PFSK-1 (cell line): ENCODE measurements around the gene NKX6-2.

Experiments used
- FOXP2 ChIP-seq: optimal IDR thresholded peaks from 2 replicates; pipeline ENCODE3; 2011; ENCODE audit warnings: borderline replicate concordance, control low read depth, inconsistent platforms; ENCODE audit not compliant: insufficient read depth; ENCODE audit errors: extremely low read length, extremely low read depth
- POLR2AphosphoS5 ChIP-seq: IDR thresholded peaks from 2 replicates; pipeline ENCODE4 v1.6.1; 2012; ENCODE audit warnings: low read depth, mild to moderate bottlenecking, control low read depth, low read length, moderate library complexity
- REST ChIP-seq, 2 experiments: IDR thresholded peaks; 2 replicates each; pipeline versions ENCODE4 v1.6.1 to v1.8.0; 2011 to 2012; ENCODE audit warnings: low read depth in 2 of 2, low read length in 2 of 2, control low read depth in 1 of 2, inconsistent platforms in 1 of 2, mild to moderate bottlenecking in 1 of 2, moderate library complexity in 1 of 2; ENCODE audit not compliant: insufficient read depth in 1 of 2
- SIN3A ChIP-seq: IDR thresholded peaks from 2 replicates; pipeline ENCODE4 v1.6.1; 2012; ENCODE audit warnings: mild to moderate bottlenecking, low read length, moderate library complexity, borderline replicate concordance; ENCODE audit not compliant: insufficient read depth
- TAF1 ChIP-seq: IDR thresholded peaks from 2 replicates; pipeline ENCODE4 v1.6.1; 2012; ENCODE audit warnings: low read length, control low read depth, borderline replicate concordance; ENCODE audit not compliant: insufficient read depth

Gene NKX6-2

DNA sequence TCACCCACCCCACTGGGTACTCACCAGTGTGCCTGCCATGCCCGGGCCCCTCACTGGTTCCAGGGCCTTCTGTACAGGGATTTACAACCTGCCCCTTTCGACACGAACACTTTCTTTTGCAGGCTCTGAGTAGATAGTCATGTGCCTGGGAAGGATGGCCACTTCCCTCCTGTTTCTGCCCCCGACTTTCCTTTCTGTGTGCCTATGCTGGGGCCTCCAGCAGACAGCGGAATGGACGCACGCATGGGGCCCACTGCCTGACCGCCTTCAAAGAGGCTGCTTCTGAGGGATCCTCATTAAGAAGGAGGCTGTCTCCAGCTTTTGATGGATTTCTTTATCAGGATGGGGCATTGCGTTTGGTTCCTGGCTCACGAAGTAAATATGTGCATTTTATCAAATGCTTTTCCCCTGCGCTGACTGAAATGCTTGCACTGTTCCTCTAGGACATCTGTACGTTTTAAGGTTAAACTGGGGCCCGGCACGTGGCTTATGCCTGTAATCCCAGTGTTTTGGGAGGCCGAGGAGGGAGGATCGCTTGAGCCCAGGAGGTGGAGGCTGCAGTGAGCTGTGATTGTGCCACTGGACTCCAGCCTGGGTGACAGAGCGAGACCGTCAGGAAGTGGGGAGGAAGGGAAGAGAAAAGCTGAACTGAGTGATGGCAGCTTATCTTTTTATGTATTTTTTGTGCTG lies 29.4 kb upstream of the NKX6-2 start:
- TF ChIP-seq TAF1: no peak
- TF ChIP-seq REST (IDR thresholded peaks at IDR 0.05; ENCODE audit: insufficient read depth in 1 of 2, low read depth in 2 of 2, low read length in 2 of 2): no peak

DNA sequence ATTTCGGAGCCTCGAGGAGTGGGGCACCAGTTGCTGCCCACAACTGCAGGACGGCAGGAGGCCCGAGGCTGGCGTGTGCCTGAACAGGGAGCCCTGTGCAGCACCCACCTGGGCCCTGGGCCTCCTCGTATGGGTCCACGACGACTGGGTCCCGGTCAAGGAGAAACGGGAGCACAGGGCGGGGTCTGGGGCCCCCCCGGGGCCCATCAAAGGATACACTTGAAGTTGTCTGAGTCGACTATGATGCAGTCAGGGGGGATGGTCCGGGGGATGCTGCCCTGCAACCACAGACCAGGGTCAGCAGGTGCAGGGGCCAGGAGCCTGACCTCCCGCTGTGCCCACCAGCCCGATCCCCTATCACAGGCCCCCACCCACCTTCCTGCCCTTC lies 28.5 kb upstream of the NKX6-2 start:
- TF ChIP-seq FOXP2 (no peak), SIN3A (no peak), REST (IDR thresholded peaks at IDR 0.05; ENCODE audit: insufficient read depth in 1 of 2, low read depth in 2 of 2, low read length in 2 of 2) (no peak), POLR2AphosphoS5 (no peak), TAF1 (no peak)

DNA sequence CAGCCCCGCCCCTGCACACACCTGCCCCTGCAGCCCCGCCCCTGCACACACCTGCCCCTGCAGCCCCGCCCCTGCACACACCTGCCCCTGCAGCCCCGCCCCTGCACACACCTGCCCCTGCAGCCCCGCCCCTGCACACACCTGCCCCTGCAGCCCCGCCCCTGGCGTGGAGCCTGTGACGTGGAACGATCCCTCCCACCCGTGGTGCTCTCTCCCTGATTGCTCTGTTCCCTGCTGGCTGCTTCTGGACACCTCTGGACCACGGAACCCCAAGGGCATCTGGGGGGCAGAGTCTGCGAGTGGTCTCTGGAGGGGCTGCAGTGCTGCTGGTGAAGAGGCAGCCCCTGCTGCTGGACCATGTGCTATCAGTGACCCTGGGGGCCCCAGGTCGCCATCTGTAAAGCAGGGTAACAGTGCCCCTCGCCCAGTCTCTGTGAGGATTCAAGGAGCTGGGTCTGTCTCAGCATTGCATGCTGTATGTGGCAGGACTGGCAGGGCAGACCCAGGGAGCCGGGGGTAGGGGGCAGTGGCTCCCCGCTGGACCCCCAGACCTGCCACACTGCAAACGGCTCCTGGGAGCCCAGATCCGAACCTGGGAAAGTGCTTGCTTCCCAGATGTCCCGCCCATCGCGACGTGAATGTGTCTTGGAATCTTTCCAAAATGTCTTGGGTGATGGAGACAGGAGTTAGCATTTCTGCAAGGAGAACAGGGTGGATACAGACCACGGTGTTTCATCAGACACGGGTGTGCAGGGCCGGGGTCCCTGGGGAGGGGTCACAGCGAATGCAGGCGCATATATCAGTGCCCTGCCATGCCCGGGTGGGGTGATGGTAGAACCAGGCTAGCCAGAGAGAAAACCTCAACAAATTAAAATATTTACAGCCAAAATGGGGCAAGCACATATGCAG lies 27.9 kb upstream of the NKX6-2 start:
- TF ChIP-seq FOXP2: no peak
- no peak for TF ChIP-seq REST (IDR thresholded peaks at IDR 0.05; ENCODE audit: insufficient read depth in 1 of 2, low read depth in 2 of 2, low read length in 2 of 2)
- no peak for TF ChIP-seq POLR2AphosphoS5
- no peak for TF ChIP-seq TAF1
- no peak for TF ChIP-seq SIN3A

DNA sequence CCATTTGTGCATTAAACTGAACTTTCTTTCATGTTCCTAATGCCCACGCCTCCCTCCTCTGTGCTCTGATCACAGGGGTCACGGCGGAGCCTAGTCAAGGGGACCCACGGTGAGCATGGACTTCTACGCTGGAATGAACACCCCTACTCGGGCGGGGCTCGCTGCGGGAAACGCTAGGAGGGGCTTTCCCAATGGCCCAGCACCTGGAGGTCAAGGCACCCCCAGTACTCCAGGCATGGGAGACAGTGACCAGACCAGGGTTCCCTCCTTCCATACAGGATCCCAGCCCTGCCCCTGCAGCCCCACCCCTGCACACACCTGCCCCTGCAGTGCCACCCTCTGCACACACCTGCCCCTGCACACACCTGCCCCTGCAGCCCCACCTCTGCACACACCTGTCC lies 27.1 kb upstream of the NKX6-2 start:
- no peak for TF ChIP-seq SIN3A
- TF ChIP-seq FOXP2: no peak
- no peak for TF ChIP-seq POLR2AphosphoS5
- no peak for TF ChIP-seq REST (IDR thresholded peaks at IDR 0.05; ENCODE audit: insufficient read depth in 1 of 2, low read depth in 2 of 2, low read length in 2 of 2)
- TF ChIP-seq TAF1: no peak

DNA sequence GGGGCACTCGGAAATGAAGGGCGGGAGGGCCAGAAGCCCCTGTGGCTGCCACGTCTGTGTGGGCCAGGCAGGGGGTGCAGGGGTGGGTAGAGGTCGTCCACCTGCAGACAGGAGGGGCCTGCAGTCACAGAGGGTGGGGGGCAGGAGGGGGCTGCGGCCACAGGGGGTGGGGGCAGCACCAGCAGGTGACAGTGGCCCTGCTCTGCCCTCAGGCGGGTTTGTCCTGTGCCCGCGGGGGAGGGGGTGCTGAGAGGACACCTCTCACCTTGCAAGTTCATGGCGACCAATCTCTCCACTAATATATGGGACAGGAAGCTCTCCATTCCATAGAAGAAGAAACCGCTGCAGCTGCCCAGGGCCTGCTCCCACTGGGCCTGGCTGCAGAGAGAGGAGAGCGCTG lies 26.6 kb upstream of the NKX6-2 start:
- TF ChIP-seq FOXP2 (no peak), REST (IDR thresholded peaks at IDR 0.05; ENCODE audit: insufficient read depth in 1 of 2, low read depth in 2 of 2, low read length in 2 of 2) (no peak), SIN3A (no peak), POLR2AphosphoS5 (no peak), TAF1 (no peak)
